ENCODE results near the gene LIAS.

Gene LIAS

GRCh38 chr4:39442998-39443397, 15.9 kb upstream of the LIAS start:
- TF ChIP-seq ZNF571 (tag by site-specific recombination; IDR thresholded peaks at IDR 0.05) (no peak), ZNF175 (tag by site-specific recombination; IDR thresholded peaks at IDR 0.05) (no peak), KLF9 (tag by site-specific recombination; IDR thresholded peaks at IDR 0.05; ENCODE audit: low read depth) (no peak), ZNF155 (tag by site-specific recombination; IDR thresholded peaks at IDR 0.05) (no peak), ZNF280D (tag by site-specific recombination; IDR thresholded peaks at IDR 0.05) (no peak), ZSCAN30 (tag by site-specific recombination; IDR thresholded peaks at IDR 0.05) (no peak), CTCF (tag by site-specific recombination; IDR thresholded peaks at IDR 0.05) (no peak), TSHZ1 (tag by site-specific recombination; IDR thresholded peaks at IDR 0.05; ENCODE audit: borderline replicate concordance) (no peak), ZNF555 (tag by site-specific recombination; conservative IDR thresholded peaks at IDR 0.05) (no peak)
- Histone ChIP-seq H3K4me3 (ENCODE audit: low read depth, low read length) (no peak overlapping the region), H3K4me1 (ENCODE audit: control insufficient read depth, insufficient read depth, low read length) (no peaks in the 10 kb centered on the region), H3K36me3 (ENCODE audit: control insufficient read depth in 2 of 2, insufficient read depth in 1 of 2, low read length in 2 of 2) (peaks cover 0 to 11% of the 10 kb centered on the region in 2 experiments; a peak in 1 of 3 replicates), H3K27ac (ENCODE audit: extremely low read depth, low read depth, low read length) (no peak overlapping the region), H3K9me3 (ENCODE audit: control insufficient read depth, insufficient read depth, low read depth, low read length) (no peaks in the 10 kb centered on the region)
- ChIA-PET CTCF (no interaction called here), POLR2A (no interaction called here)

GRCh38 chr4:39446483-39446841, 12.4 kb upstream of the LIAS start:
- no peak overlapping the region for H3K4me3 ChIP-seq (ENCODE audit: low read depth, low read length)
- peaks cover 0 to 41% of the 10 kb centered on the region in 2 experiments; a peak in 1 of 3 replicates for H3K36me3 ChIP-seq (ENCODE audit: control insufficient read depth in 2 of 2, insufficient read depth in 1 of 2, low read length in 2 of 2)
- TF ChIP-seq ZNF701 (tag by site-specific recombination; IDR thresholded peaks at IDR 0.05) (no peak), ZNF266 (tag by site-specific recombination; IDR thresholded peaks at IDR 0.05; ENCODE audit: low read depth) (no peak), ZNF23 (tag by site-specific recombination; IDR thresholded peaks at IDR 0.05; ENCODE audit: borderline replicate concordance) (no peak), ZNF16 (tag by site-specific recombination; IDR thresholded peaks at IDR 0.05; ENCODE audit: low read depth) (no peak)
- no peaks in the 10 kb centered on the region for H3K4me1 ChIP-seq (ENCODE audit: control insufficient read depth, insufficient read depth, low read length)
- no peaks in the 10 kb centered on the region for H3K9me3 ChIP-seq (ENCODE audit: control insufficient read depth, insufficient read depth, low read depth, low read length)
- ChIA-PET POLR2A (no interaction called here), CTCF (no interaction called here)
- H3K27ac ChIP-seq (ENCODE audit: extremely low read depth, low read depth, low read length): no peak overlapping the region
